Transverse colon (tissue), 4 donors: ENCODE results near the gene TMEM138. TPM values are rescaled to one million over a fixed set of nuclear protein-coding genes. Genes with fewer than 3 reads are reported as not detected.

Experiments
- DNase-seq: peaks from one replicate; pipeline ENCODE4 v3.0.0-alpha.2; 2019
- H3K27ac ChIP-seq, 4 donors: fragments of 200-600 bp; sonication (generic); 2 replicates each; pipeline ENCODE4 v1.5.1; 2016 to 2018; ENCODE audit warnings: inconsistent platforms in 4 of 4
- H3K27me3 ChIP-seq: fragments of 200-600 bp; sonication (generic); 2 replicates; pipeline ENCODE4 v1.5.1; 2017; ENCODE audit warnings: inconsistent platforms
- H3K36me3 ChIP-seq, 4 donors: fragments of 200-600 bp; sonication (generic); 2 replicates each; pipeline ENCODE4 v1.5.1; 2017 to 2019; ENCODE audit warnings: inconsistent platforms in 4 of 4
- H3K4me1 ChIP-seq, 4 donors: fragments of 200-600 bp; sonication (generic); 2 replicates each; pipeline ENCODE4 v1.5.1; 2017 to 2020; ENCODE audit warnings: inconsistent platforms in 4 of 4
- H3K4me3 ChIP-seq, 4 donors: fragments of 200-600 bp; sonication (generic); 1 replicate in 1 of 4; 2 replicates in 3 of 4; pipeline versions ENCODE4 v1.5.1 to v1.6.1; 2017 to 2019; ENCODE audit warnings: inconsistent platforms in 4 of 4
- H3K9me3 ChIP-seq, 2 donors: fragments of 200-600 bp; sonication (generic); 2 replicates each; pipeline ENCODE4 v1.5.1; 2017 to 2019; ENCODE audit warnings: inconsistent platforms in 2 of 2
- CTCF ChIP-seq, 5 experiments: fragments of 200-600 bp in 3 of 5; fragments of 450-650 bp in 2 of 5; sonication (generic) in 3 of 5; IDR thresholded peaks; 1 replicate in 2 of 5; 2 replicates in 3 of 5; pipeline ENCODE4 v1.5.1; 2016 to 2017; ENCODE audit warnings: antibody characterized with exemption in 5 of 5, inconsistent platforms in 3 of 5, mild to moderate bottlenecking in 2 of 5, moderate library complexity in 1 of 5
- EP300 ChIP-seq: sonication (generic); formaldehyde crosslinking; IDR thresholded peaks from one replicate; pipeline ENCODE4 v1.6.1; 2017; ENCODE audit warnings: antibody characterized with exemption, low read depth
- POLR2A ChIP-seq: fragments of 450-650 bp; IDR thresholded peaks from one replicate; pipeline ENCODE4 v1.6.1; 2016; ENCODE audit warnings: antibody characterized with exemption, mild to moderate bottlenecking, moderate library complexity
- POLR2AphosphoS5 ChIP-seq, 3 donors: sonication (generic); formaldehyde crosslinking; IDR thresholded peaks; one replicate each; pipeline ENCODE4 v1.6.1; 2016; ENCODE audit warnings: antibody characterized with exemption in 3 of 3
- WGBS, 2 donors: methylation state at CpG; one replicate each; pipeline ENCODE4 v1.1.5; 2018; ENCODE audit warnings: low coverage in 1 of 2; 5-methylcytosine and 5-hydroxymethylcytosine counted together
- in situ Hi-C, 4 donors: fragments of 200-750 bp; cut with MboI; loops; one replicate each; pipeline versions ENCODE4 v1.15.0 to v1.15.1; 2017; ENCODE audit warnings: low sequenced_read_pairs in 3 of 4, low pct_ligation_motif_present in 1 of 4, low pct_unique_long_range_greater_than_20kb in 1 of 4
- intact Hi-C: fragments of 100-400 bp; cut with DNase I; formaldehyde crosslinking; loops from one replicate; pipeline ENCODE4 v1.15.1; 2023; ENCODE audit warnings: low total_unique reads
- total RNA-seq, 4 donors: library from RNA; depleted of rRNA; stranded (reverse); fragments of >200 nt; gene quantifications; one replicate each; pipeline ENCODE4 v1.1.0, GENCODE V29; 2016

The TMEM138 gene
- total RNA-seq, 4 donors from 2014 or later = 27.9 to 51.6 (median 35.6) TPM

GRCh38 chr11:61370349-61371005 is 8.3 kb downstream of the TMEM138 start:
- in situ Hi-C loops (no loop called here), intact Hi-C loops (no loop called here)
- TF ChIP-seq POLR2AphosphoS5 (IDR thresholded peaks at IDR 0.05) (no peak), CTCF (IDR thresholded peaks at IDR 0.05) (no peak), POLR2A (no peak), EP300 (no peak)
- Histone ChIP-seq H3K4me1 (no peaks in the 10 kb centered on the region), H3K27ac (no peak overlapping the region), H3K27me3 (no peaks in the 10 kb centered on the region), H3K36me3 (peaks cover 0 to 40% (median 16%) of the 10 kb centered on the region in 4 donors), H3K9me3 (no peaks in the 10 kb centered on the region), H3K4me3 (no peak overlapping the region)
- DNase-seq = no peak
- WGBS, 2 donors = 75 to 81% methylated on average over 7 to 8 of the region's 8 CpGs

GRCh38 chr11:61372659-61373420 is 10.7 kb downstream of the TMEM138 start:
- in situ Hi-C loops = no loop called here
- 86 to 96% methylated on average over 8 of the region's 8 CpGs for WGBS, 2 donors
- Histone ChIP-seq H3K4me3 (no peak overlapping the region), H3K27me3 (no peaks in the 10 kb centered on the region), H3K4me1 (no peaks in the 10 kb centered on the region), H3K9me3 (no peaks in the 10 kb centered on the region), H3K27ac (no peak overlapping the region), H3K36me3 (peaks cover 0 to 16% (median 5%) of the 10 kb centered on the region in 4 donors)
- TF ChIP-seq POLR2A (no peak), CTCF (IDR thresholded peaks at IDR 0.05) (no peak), EP300 (no peak), POLR2AphosphoS5 (IDR thresholded peaks at IDR 0.05) (no peak)
- intact Hi-C loops = no loop called here
- no peak for DNase-seq

- H3K36me3 ChIP-seq = no peaks in the 10 kb centered on the region
- WGBS, 2 donors = 84% methylated on average over 6 of the region's 6 CpGs; no CpG with 5 or more reads in 1 of the 2 donors
- intact Hi-C loops = no loop called here
- in situ Hi-C loops = loop anchor here in 1 of 4 donors (25.0 kb wide), 1 partner anchor 113 kb away; no protein-coding TSS in a partner anchor
- H3K27ac ChIP-seq = no peak overlapping the region
- H3K27me3 ChIP-seq = no peaks in the 10 kb centered on the region
- H3K4me3 ChIP-seq = no peak overlapping the region
- H3K4me1 ChIP-seq = peaks cover 0 to 12% (median 0%) of the 10 kb centered on the region in 4 donors
- no peak for DNase-seq
- no peak for TF ChIP-seq EP300
- TF ChIP-seq POLR2AphosphoS5 (IDR thresholded peaks at IDR 0.05) = no peak
- TF ChIP-seq POLR2A = no peak
- TF ChIP-seq CTCF (IDR thresholded peaks at IDR 0.05) = no peak
- H3K9me3 ChIP-seq = no peaks in the 10 kb centered on the region
Observed at GRCh38 chr11:61375761-61376108, 13.6 kb downstream of the TMEM138 start.

- DNase-seq = no peak
- intact Hi-C loops (no loop called here), in situ Hi-C loops (loop anchor here in 1 of 4 donors (25.0 kb wide), 1 partner anchor 115 kb away; no protein-coding TSS in a partner anchor)
- no peak overlapping the region for H3K27ac ChIP-seq
- H3K36me3 ChIP-seq = no peaks in the 10 kb centered on the region
- H3K4me3 ChIP-seq = no peak overlapping the region
- no peaks in the 10 kb centered on the region for H3K9me3 ChIP-seq
- no peaks in the 10 kb centered on the region for H3K27me3 ChIP-seq
- TF ChIP-seq EP300 (no peak), POLR2AphosphoS5 (IDR thresholded peaks at IDR 0.05) (no peak), CTCF (IDR thresholded peaks at IDR 0.05) (no peak), POLR2A (no peak)
- WGBS, 2 donors = 84 to 92% methylated on average over 5 to 6 of the region's 6 CpGs
- H3K4me1 ChIP-seq = peaks cover 0 to 25% (median 3%) of the 10 kb centered on the region in 4 donors
Observed at GRCh38 chr11:61377461-61378160, 15.4 kb downstream of the TMEM138 start.
